SIG-M5 treated with dmso at 0.1 percent for 504 hours (cell line): ENCODE data around the gene XPR1.

Source experiments
- DNase-seq: peaks from one replicate; lab custom pipeline; 2025; ENCODE audit not compliant: unreplicated experiment; lab: John Stamatoyannopoulos, UW

Gene XPR1

DNA sequence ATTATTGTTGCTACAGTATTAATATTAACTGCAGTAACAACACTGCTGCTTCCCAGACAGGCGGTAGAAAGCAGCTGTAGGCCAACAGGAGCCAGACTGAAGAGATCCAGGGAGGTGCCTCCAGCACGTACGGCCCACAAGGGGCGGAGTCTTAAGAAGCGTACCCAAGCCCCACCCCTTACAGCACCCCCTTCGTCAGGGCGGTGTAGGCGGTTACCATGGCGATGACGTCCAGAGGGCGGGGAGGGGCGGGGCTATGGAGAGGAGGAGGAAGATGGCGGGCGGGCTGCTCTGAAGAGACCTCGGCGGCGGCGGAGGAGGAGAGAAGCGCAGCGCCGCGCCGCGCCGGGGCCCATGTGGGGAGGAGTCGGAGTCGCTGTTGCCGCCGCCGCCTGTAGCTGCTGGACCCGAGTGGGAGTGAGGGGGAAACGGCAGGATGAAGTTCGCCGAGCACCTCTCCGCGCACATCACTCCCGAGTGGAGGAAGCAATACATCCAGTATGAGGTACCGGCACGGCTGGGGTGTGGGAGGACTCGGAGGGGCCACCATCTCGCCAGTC, at the start of gene XPR1:
TSS of gene XPR1 (plus strand) at position 257 of the 560 bp plus-strand sequence. CDS start at position 437, 180 bp downstream.
- DNase-seq, result peak; percentile 99

DNA sequence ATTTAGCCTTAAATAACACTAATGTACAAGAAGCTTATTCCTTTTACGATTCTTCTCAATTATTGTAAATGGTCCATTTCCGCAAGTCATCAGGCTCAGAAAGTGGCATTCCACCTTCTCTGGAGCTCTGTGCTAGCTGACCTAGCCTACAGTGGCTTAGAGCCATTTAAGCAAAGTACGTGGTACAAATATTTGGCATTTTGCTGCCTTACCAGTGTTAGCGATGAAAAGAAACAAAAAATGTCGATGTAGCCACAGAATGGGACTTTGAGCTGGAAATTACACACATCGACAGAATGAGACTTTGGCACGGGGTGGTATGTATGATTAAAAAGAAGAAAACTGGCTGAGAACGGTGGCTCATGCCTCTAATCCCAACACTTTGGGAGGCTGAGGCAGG, 47.0 kb upstream of the XPR1 start:
- DNase-seq, result no peak

DNA sequence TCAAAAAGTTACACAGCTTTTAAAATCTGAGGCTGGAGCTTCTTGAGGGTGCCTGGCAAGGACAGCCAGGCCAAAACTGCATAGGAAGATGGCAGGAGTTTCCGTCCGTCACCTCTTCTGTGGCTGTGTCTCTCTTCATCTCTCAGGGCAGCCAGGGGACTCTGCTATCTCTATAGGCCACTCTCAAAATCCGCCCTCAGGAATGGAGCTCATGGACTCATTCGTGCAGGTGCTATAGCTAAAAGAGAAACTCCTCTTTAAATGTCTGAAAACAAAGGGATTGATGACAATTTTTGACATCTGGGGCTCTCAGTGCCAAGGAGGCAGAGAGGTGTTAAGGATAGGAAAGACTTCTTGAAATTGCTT, 45.8 kb upstream of the XPR1 start:
- no peak for DNase-seq

DNA sequence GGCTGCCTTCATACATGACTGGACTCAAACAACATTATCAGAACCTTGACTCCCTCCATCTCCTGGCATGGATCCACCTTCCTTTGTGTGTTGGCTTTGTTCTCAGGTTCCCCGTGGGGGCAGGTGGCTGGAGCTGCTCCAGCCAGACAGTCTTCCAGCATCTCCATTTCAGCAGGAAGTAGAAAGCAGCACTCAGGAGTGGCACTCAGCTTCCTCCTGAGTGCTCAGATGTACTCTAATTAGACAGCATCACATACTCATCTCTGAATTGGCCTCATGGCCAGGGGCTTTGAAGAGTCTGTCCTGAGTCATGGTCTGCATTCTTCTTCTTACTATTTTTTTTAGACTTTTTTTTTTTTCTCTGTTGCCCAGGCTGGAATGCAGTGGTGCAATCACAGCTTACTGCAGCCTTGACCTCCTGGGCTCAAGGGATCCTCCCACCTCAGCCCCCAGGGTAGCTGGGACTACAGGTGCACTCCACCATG, 45.1 kb upstream of the XPR1 start:
- no peak for DNase-seq

DNA sequence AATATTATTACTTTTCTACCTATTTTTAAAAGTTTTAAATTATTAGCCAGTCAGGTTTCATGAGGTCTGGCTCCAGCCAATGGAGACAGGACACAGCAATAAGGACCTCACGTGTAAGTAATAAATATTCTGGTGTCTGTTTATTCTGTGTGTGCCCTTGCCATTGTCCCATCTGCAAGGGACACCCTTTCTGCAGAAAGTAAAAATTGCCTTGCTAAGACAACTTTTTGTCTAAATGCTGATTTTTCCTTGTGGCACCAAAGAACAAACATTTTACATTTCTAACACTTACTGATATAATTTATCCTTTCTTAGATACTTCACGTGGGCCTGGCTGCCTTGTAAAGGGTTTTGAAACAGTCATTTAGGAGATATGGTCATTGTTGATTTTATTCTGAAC, 43.7 kb upstream of the XPR1 start:
- no peak for DNase-seq

DNA sequence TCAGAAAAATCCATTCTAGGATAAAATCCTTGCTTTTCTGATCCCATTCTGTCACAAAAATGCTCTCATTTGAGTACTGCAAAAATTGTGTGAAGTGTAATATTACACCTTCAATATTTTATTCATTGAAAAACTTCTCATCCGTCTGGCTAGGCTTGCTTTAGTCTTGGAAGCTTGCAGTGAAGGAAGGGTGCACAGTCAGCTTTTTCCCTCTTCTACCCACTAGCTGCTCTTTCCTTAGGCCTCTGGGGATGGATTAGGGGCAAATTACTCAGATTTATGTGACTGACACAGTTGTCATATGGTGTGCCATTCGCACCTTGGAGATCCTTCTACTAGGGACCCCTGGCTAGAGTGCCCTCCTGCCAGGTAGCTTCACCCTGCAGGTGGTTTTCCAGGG, 40.9 kb upstream of the XPR1 start:
- no peak for DNase-seq

DNA sequence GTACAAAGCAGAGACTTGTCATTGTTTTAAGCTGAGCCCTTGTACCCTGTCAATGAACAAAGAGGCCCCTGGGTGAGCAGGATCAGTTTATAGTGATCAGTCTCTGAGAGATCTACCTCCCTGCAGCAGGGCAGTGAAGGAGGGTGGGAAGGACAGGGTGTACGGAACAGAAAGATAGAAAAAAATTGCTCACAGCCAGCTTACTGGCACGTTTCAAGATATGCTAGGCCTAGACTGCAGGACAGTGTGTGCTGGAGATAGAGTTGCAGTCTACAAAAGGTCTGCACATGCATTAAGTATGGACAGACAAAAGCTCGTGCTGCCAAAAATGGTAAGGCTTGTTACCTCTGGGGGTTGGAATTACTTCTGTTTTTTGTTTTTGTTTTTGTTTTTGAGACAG, 38.4 kb upstream of the XPR1 start:
- DNase-seq, result no peak

DNA sequence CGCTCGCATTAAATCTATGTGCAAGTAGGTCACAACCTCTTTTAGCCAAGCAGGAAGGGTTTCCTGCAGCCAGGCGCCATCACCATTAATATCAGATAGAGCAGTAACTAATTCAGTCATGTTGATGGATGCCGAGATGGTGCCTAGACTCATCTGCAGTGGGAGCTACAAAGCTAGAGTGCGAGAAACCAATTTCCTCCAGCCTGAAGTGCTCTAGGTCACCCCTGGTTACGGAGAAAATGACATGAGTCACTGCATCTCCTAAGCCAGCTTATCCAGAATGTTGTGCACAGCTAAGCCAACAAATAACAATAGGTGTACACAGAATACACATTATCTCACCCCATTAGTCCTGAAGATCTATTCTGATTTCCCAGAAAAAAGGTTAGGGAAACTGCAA, 37.1 kb upstream of the XPR1 start:
- DNase-seq, result no peak

DNA sequence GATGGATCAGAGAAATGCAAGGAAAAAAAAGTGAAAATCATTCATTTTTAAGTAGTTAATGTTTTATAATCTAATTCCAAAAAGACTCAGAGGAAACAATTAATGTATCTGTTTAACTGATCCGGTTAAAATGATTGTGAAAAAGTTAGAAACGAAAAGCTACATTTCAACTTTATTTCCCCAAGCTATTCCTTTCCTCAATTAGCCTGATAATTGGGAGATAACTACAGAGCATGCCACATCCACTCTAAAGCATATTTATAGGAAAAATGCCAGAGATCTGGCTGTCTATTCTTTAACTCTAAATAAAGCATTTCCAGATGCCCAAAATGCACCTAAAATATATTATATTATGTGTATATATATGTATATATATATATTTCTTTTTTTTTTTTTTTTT, 35.9 kb upstream of the XPR1 start:
- DNase-seq, result no peak

DNA sequence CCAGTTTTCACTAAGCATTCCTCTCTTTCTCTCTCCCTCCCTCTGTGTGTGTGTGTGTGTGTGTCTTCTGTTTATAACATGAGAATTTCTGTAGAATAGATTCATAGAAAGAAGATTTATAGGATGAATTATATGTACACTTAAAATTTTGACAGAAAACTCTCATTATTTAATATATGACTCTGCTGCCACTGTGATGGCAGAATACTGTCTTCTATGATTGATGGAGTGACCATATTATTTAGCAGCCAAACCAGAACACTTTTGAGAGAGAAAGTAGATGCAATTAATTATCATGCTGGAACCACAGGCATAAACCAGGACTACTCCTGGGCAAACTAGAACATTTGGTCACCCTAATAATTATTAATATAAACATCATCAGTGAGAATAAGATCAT, 34.3 kb upstream of the XPR1 start:
- DNase-seq, result no peak

DNA sequence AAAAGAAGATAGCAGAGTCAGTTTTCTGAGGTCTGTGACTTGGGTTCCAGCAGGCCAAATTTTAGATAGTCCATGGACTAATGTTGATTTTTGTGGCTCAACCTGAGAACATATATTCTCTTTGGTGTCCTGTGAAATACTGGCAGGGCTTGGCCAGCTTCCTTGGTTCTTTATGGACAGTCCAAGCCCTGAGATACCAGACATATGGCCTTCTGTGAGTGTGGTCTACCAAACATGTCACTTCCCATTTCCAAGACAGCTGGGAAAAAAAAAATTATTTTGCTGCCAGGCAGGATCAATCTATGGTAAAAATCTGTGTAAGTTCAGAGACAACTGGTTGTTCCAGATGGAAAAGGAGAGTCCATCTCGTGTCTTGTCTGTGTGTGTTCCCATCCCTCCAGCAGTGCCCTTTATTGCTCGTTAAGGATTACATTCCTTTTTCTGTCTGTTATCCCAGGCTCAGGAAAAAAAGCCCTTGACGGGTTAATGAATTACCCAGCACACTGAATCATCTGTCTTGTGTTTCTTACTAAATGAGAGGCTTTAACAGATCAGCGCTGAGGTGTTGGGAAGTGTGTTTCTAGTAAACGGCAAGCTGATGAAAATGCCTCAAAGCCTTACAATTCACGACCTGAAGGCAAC, 33.4 kb upstream of the XPR1 start:
- no peak for DNase-seq

DNA sequence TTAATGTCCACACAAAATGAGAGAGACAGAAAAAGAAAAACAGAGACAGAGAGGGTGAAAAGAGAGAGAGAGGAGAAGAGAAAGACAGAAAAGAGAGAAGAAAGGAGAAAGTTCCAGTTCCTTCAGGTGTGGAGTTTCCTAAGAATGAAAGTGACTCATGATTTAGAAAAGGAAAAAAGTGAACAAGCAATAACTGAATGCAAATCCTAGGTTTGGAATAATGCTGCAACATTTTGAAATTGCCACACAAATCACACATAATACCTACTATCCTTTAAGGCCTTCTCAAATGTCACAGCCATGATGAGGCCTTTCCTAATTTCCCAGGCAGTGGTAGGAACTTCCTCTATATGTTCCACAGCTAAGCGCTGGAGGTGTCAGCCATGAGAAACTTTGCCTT, 31.5 kb upstream of the XPR1 start:
- no peak for DNase-seq

DNA sequence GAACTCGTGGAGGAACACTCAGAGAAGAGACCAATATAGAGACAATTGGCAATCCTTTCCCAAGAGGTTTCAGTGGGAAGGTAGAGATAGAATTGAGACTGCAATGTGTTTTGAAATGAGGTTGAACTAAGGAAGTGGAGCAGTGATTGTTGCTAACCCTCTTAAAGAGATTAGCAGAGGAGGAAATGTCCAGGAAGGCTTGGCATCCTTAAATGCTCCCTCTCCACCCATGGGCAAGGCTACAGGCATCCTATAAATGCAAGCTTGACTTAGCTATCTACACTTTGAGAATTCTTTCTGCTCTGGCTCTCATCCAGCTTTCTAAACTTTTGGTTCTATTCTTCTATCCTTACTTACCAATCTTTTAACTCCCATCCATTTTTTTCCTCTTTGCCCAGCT, 30.3 kb upstream of the XPR1 start:
- DNase-seq, result no peak

DNA sequence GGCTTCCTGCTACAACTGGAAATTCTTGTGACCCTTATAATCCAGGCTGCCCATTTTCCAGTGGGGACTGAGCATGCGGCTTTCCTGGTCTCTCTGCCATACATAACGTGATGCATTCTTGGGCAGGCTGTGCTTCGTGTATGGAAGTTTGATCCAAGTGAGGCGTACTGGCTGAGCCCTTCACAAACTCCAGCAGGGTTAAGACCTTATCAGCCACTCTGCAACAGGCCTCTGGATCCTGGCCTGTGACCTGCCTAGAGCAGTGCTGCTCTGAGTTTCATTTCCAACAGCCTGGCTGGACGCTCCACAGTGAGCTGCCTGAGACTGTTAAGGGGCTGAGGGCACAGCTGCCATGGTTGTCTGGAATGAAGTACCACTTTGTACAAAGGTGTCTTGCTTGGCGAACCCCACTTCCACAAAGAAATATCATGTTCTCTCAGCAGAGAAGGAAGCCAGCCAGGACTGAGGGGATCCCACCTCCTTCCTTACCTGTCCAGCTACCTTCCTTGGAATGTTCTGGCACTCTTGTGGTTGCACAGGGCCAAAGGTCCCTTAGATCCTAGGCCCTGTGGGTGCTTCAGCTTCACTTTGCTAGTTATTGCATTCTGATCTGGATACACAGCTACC, 28.5 kb upstream of the XPR1 start:
- no peak for DNase-seq

DNA sequence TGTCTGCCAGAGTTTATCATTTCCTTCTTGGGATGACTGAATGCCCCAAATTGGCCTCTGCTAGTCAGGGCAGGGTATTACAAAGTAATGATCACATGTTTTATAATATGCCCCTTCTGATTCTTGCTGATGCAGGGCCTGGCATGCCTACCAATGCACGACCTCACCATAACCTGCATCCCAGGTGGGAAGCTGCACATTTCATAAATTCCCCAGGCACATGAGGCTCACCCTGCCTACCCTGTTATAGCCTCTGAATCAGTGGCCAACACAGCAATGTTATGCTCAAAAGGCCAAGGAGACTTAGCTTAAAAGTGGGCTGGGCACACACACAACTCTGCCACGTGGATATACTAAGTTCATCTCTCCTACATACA, 28.0 kb upstream of the XPR1 start:
- no peak for DNase-seq

DNA sequence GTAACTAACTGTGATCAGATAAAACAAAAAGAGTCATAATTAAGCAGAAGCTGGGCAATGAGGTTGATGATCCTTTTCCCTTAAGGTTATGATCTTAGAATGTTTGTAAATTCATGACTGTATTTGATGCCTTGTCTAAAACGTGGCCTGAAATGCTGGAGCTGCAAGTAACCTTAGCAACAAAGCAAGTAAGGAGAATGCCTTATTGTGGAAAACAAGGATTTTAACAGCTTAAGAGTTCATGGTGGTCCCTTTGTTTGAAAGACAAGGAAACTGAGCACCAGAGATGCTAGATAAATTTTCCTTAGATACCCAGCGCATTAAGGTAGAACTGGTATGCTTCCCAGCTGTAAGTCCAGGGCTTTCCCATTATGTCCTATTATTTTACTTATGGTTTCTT, 25.7 kb upstream of the XPR1 start:
- DNase-seq, result no peak

DNA sequence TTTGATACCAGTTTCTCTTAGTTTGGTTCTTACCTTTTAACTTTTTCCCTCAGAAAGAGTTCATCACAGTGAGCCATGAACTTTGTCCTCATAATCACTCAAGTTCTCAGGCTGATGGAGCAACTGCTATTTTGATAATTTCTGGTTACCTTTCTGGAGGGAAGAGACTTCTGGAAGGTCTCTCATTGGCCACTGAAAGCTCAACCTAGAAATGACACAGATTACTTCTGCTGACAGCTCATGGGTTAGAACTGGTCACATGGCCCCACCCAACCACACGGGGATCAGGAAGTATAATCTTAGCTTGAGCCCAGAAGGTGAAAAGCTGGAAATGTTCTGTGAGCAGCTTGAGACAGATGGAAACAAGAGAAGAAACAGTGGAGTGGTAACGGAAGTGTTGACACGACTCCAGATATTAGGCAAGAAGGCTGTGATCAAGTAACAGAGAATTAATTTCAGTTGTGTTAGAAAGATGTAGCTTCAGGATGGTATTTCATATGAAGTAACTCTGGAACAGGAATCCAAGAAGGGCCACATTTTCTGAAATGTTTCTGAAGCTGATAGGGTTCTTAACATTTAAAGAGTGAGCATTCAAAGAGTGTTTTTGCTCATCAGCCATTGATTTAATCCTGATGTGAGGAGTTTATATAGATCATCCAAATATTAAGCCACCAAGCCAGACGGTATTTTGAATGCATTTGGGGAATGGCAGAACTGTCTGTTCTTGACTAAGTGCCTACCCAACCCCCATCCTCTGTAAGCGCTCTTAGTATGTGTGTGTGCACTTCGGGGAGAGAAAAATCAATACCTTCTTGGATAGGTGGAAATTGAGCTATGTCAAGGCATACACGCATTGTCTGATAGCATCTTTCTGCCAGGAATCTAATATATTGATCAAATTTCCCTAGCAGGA, 21.9 kb upstream of the XPR1 start:
- DNase-seq, result peak; percentile 32

DNA sequence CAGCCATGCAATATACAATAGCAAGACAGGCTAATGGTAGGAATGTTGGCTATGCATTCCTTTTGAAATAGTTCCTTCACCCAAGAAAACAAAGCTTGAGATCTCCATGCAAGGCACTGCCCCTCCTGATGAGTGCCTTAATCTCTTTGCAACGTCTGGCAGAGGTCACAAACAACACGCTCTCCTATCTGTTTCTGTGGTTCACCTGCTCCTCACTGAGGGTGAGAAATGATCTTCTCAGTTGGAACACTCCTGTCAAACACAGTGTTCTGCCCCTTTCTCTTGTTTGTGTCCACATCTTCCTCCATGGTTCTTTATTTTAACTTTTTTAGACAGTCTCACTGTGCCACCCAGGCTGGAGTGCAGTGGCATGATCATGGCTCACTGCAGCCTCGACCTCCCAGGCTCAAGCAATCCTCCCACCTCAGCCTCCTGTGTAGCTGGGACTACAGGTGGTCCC, 21.2 kb upstream of the XPR1 start:
- DNase-seq, result no peak

DNA sequence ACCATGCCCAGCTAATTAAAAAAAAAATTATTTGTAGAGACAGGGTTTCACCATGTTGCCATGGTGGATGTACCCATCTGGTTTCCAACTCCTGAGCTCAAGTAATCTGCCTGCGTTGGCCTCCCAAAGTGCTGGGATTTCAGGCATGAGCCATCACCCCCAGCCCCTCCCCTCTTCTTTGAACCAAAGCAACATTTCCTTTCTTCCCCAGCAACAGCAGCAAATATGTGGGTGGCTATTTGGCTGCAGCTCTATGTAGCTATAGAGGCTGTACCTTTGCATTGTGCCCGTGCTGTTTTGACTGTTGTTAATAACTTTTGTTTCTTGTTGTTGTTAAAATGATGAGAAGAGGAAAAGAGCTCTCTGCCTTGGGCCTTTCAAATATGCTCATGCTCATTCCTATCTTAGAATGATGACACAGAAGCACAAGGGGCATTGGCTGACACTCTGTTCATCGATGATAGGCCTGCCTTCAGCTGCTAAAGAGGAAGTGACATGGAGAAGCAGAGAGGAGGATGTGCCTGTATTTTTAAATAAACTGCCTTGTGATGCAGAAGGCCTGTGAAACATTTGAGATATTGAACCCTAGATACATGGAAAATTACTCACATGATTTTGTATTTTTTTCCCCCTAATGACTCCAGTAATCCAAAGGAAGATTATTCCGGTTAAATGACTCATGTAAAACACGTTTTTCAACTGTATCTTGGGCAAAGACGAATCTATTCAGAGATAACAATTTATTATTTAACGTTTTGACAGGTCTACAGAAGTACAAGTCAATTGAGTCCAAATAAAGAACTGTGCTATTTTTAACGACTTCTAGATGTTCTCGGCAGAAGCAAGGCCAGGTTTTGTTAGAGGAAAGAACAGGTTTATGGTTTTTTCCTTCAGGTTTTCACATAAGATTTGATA, 20.5 kb upstream of the XPR1 start:
- DNase-seq, result peak; percentile 87

DNA sequence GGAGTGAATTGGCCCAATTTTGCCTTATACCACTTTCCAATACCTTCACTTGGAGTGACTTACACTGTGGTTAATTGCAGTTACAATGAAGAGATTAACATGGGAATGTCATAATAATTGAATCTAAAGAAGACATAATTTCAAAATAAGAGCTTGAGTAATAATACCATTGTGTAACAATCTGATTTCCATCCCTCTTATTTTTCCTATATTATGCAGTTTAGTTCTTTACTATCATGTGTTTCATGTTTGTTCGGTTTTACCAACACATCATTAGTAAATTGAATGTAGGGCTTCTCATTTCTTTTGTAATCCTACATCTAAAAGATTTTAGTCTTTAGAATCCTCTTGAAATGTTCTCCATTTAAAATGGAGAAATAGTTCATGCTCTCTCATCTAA, 19.2 kb upstream of the XPR1 start:
- no peak for DNase-seq

DNA sequence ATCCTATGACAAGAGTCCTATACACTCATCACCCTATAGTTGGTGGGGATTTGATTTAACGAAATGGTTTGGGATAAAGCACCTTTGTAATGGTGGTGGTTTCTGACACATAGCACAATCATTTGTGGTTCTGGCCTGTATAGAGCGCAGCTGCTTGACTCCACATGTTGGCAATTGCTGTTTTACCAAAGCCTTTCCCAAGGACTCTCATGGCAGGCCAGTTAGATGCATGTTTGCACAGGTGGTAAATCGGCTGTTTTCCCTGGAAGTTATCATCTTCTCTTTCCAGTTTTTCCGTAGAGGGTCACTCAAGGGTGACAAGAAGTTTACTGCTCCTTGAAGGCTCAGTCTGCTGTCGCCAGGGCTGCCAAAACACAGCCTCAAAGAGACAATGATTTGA, 17.1 kb upstream of the XPR1 start:
- no peak for DNase-seq
